ENCODE measurements around the gene TTC28.

The TTC28 gene

GRCh38 chr22:28015676-28016601, 663.7 kb downstream of the TTC28 start:
- DNase-seq, result no peak

GRCh38 chr22:28015046-28015425, 664.6 kb downstream of the TTC28 start:
- no peak for DNase-seq

- DNase-seq, result no peak
Observed at GRCh38 chr22:28014211-28015045, 665.2 kb downstream of the TTC28 start.

GRCh38 chr22:28013611-28014010, 666.0 kb downstream of the TTC28 start:
- DNase-seq, result no peak

- DNase-seq, result no peak
Observed at GRCh38 chr22:28012832-28013460, 666.7 kb downstream of the TTC28 start.

- DNase-seq, result peak; percentile 37
Observed at GRCh38 chr22:28009272-28009827, 670.3 kb downstream of the TTC28 start.

- no peak for DNase-seq
Observed at GRCh38 chr22:28008649-28009048, 671.0 kb downstream of the TTC28 start.

- DNase-seq, result no peak
Observed at GRCh38 chr22:28008056-28008455, 671.6 kb downstream of the TTC28 start.

GRCh38 chr22:28006271-28006670, 673.4 kb downstream of the TTC28 start:
- DNase-seq, result no peak

- no peak for DNase-seq
Observed at GRCh38 chr22:28005513-28005912, 674.1 kb downstream of the TTC28 start.

- DNase-seq, result no peak
Observed at GRCh38 chr22:28004021-28004420, 675.6 kb downstream of the TTC28 start.

GRCh38 chr22:28002863-28003565, 676.6 kb downstream of the TTC28 start:
- no peak for DNase-seq

GRCh38 chr22:28002181-28002700, 677.4 kb downstream of the TTC28 start:
- no peak for DNase-seq

GRCh38 chr22:28001171-28001835, 678.3 kb downstream of the TTC28 start:
- DNase-seq, result no peak

- no peak for DNase-seq
Observed at GRCh38 chr22:28000361-28000760, 679.3 kb downstream of the TTC28 start.

- no peak for DNase-seq
Observed at GRCh38 chr22:27999876-28000275, 679.8 kb downstream of the TTC28 start.

- DNase-seq, result no peak
Observed at GRCh38 chr22:27998511-27999410, 680.9 kb downstream of the TTC28 start.

- peak; percentile 15 for DNase-seq
Observed at GRCh38 chr22:27997538-27997937, 682.1 kb downstream of the TTC28 start.

- no peak for DNase-seq
Observed at GRCh38 chr22:27996981-27997380, 682.7 kb downstream of the TTC28 start.

GRCh38 chr22:27996529-27996925, 683.1 kb downstream of the TTC28 start:
- DNase-seq, result no peak
